Caki2 (cell line): ENCODE data around the gene ARHGAP29. TPM values are rescaled to one million over a fixed set of nuclear protein-coding genes. Genes with fewer than 3 reads are reported as not detected.
"Not testable (repeated sequence)": the region's sequence is repeated elsewhere in the genome, so short reads cannot be mapped to it uniquely, and the experiment has no call there.

Source experiments
- DNase-seq: peaks from one replicate; pipeline ENCODE4 v3.0.0-alpha.2; 2015; ENCODE audit warnings: low read depth
- in situ Hi-C: cut with HindIII; loops from 2 replicates; pipeline ENCODE4 v1.10.0; 2016; ENCODE audit warnings: low sequenced_read_pairs, low pct_unique_long_range_greater_than_20kb, mixed read lengths
- total RNA-seq: library from RNA; depleted of rRNA; stranded (reverse); fragments of >200 nt; shearing (Covaris generic); gene quantifications from 2 replicates; pipeline ENCODE4 v1.2.3, GENCODE V29; 2014; ENCODE audit warnings: low replicate concordance

Gene ARHGAP29
- total RNA-seq, 1 experiment from 2014 or later, result 31.9 TPM

- DNase-seq, result no peak
- in situ Hi-C loops, result no loop called here
These were observed 84.3 kb downstream of the ARHGAP29 start for GRCh38 chr1:94153133-94153532.

GRCh38 chr1:94149166-94149565 lies 88.2 kb downstream of the ARHGAP29 start:
- in situ Hi-C loops, DNase-seq: not testable (repeated sequence)

- no peak for DNase-seq
- in situ Hi-C loops, result no loop called here
These were observed 91.1 kb downstream of the ARHGAP29 start for GRCh38 chr1:94146273-94146672.

- in situ Hi-C loops, result no loop called here
- no peak for DNase-seq
These were observed 92.5 kb downstream of the ARHGAP29 start for GRCh38 chr1:94144836-94145235.

- in situ Hi-C loops, result no loop called here
- DNase-seq, result no peak
These were observed 93.6 kb downstream of the ARHGAP29 start for GRCh38 chr1:94143809-94144176.

- in situ Hi-C loops, result no loop called here
- no peak for DNase-seq
These were observed 94.1 kb downstream of the ARHGAP29 start for GRCh38 chr1:94143173-94143808.

- in situ Hi-C loops, result no loop called here
These were observed 94.8 kb downstream of the ARHGAP29 start for GRCh38 chr1:94142583-94142982.

GRCh38 chr1:94142022-94142421 lies 95.4 kb downstream of the ARHGAP29 start:
- DNase-seq, result no peak
- in situ Hi-C loops, result no loop called here

More at GRCh38 chr1:94142583-94142982, 94.8 kb downstream of the ARHGAP29 start:
- no peak for DNase-seq

GRCh38 chr1:94132111-94132510 lies 105.3 kb downstream of the ARHGAP29 start:
- in situ Hi-C loops, result no loop called here
- no peak for DNase-seq

GRCh38 chr1:94130851-94131595 lies 106.4 kb downstream of the ARHGAP29 start:
- no peak for DNase-seq

GRCh38 chr1:94126651-94127050 lies 110.7 kb downstream of the ARHGAP29 start:
- in situ Hi-C loops, result no loop called here
- no peak for DNase-seq

More at GRCh38 chr1:94130851-94131595, 106.4 kb downstream of the ARHGAP29 start:
- in situ Hi-C loops, result no loop called here

- DNase-seq, result peak; percentile 58
- in situ Hi-C loops, result no loop called here
These were observed 111.6 kb downstream of the ARHGAP29 start for GRCh38 chr1:94125551-94126514.

- DNase-seq, result no peak
These were observed 112.8 kb downstream of the ARHGAP29 start for GRCh38 chr1:94124538-94124937.

GRCh38 chr1:94122201-94122970 lies 115.0 kb downstream of the ARHGAP29 start:
- in situ Hi-C loops, result no loop called here
- no peak for DNase-seq

More at GRCh38 chr1:94124538-94124937, 112.8 kb downstream of the ARHGAP29 start:
- in situ Hi-C loops, result no loop called here
